GM21723 (cell line): ENCODE data around the gene PMM2.

Experiments
- ATAC-seq: cut with Tn5 transposase; IDR thresholded peaks from one replicate; pipeline ENCODE4 v1.9.1; 2021; ENCODE audit warnings: mild to moderate bottlenecking, moderate library complexity; ENCODE audit not compliant: unreplicated experiment

The PMM2 gene

DNA sequence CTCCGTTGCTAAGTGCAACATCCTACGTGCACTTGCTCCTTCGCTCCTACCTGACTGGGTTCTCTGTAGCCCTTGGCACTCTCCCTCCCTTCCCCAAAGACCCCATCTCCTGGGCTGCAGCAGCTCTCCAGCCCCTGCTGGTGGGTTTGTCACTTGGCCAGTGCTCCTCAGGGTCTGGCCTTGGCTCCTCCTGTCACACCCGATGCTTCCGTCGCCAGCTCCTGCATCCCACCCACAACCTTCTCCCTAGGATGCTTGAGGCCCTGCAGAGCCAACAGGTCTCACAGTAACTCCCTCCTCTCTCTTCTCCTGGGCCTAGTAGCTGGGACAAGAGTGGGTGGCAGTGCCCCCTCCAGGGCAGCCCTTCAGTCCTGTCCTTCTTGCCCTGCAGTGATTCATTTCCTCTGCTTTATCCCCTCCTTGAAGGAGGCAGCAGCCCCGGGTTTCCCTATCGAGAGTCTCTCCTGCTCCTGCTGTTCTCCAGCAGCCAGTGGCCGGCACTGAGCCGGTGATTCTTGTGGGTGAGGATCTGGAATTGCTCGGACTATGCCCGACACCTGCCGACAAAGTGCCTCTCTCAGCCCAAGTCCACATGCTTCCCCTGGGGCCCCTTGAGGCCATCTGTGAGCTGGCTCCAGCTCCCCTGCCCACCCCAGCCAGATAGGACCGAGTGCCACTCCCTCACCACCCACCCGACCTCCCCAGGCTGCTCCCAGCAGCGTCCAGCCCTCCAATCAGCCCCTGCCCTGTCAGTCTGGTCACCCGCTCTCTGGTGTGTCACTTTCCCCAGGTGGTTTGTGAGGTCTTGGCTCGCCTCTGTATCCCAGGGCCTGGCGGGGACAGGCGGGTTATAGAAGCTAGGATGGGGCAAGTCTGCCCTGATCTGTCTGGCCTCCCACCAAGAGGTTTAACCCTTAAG, 88.3 kb downstream of the PMM2 start:
- ATAC-seq, result no peak

GRCh38 chr16:8886593-8887430, 89.2 kb downstream of the PMM2 start:
- ATAC-seq, result no peak

- ATAC-seq, result no peak
Measured at GRCh38 chr16:8887431-8887765, 89.8 kb downstream of the PMM2 start.

DNA sequence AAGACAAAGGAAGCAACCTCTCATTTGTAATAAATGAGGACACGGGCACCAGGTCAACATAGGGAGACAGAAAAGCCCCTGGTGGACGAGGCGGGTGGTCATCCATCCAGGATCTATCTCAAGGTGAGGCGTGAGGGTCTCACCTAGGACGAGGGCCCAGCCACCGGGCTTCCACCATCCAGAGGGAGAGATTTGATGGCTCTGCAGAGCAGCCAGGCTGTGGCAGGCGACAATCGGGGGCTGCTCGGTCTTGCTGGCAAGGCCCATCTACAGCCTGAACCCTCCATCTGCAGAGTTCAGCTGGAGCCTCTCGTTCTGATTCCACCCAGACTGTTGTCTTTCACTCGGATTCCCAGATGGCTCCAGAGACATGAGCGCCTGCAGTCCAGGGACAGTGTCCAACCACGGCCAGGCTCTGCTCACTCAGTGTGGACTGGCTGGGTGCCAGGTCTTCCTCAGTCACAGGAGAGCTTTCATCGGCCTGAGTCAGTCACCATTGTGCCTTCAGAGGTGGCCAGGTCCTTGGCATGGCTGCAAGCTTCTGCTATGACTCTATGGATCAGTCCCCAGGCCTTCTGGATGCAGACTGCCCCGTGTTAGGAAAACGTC, 90.4 kb downstream of the PMM2 start:
- ATAC-seq, result no peak

DNA sequence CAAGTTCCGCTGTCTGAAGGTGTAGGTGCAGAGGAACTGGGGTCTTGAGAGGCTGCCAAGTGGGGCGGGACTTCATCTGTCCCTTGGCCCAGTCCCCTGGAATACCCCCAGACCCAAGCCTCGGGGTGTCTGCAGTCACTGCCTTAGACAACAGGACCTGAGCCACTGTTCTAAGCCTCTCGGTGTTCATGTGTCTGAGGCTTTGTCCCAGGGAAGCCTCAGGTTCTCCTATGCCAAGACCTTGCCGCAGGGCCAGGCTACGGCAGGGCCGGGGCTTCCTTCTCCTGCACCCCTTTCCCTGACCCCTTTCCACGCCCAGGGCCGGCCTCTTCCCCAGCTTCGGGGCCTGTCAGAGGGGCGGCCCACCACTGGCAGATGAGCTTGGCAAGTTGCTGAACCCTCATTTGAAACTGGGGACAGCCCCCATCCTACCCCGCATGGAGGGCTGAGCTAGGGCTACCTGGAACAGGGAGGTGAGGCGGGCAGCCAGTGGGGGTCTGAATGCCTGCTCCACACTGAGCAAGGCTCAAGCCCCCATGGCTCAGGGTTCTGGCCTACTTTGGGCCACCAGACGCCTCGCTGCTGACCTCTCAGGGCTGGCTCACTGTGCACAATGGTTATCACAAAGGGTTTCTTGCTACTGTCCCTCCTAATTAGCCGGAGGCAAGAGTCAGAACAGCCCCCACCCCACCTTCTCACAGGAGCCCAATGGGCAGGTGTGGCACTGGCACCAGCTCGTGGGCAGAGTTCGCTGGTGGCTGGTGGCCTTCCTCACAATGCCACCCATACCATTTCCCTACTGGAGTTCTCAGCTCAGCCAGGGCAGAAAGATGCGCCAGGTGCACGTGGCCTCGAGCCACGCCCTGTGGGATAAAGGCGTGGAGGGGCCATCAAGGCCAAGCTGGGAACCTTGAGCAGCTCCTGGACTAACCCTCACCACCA, 91.6 kb downstream of the PMM2 start:
- ATAC-seq, result no peak

GRCh38 chr16:8889893-8890548, 92.4 kb downstream of the PMM2 start:
- no peak for ATAC-seq

DNA sequence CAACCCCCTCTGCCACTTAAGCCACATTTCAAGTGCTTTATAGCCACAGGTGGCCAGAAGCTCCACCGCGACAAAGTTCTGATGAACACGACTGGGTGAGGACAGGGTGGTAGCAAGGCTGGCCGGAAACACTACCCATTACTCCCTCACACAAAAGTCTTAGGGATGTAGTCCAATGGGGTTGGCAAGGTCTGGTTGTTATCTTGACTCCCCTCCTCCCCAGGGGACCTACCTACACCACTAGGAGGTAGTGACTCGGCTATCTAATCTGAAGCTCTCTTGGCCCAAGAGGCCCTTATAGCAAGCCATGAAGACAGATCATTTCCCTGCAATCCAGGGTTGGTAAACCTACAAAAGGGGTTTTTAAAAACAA, 92.9 kb downstream of the PMM2 start:
- no peak for ATAC-seq

GRCh38 chr16:8892101-8892575, 94.5 kb downstream of the PMM2 start:
- ATAC-seq, result peak; percentile 28

DNA sequence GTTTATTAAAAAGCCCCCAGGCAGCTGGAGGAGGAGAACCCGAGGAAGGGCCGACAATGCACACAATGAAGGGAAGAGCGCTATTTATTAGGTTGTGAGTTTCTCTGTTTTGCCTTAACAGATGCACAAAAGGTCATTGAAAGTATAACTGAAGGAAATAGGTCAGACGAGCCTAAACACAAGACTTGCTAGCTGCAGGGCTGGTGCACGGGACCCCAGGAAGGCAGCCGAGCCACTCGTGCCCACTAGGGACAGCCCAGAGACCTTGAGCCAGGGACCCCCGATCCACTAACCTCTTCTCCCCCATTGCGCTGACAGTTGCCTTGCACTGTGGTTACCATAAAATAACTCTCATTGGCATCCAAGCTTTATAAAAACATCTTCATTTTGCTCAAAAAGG, 95.8 kb downstream of the PMM2 start:
- no peak for ATAC-seq

DNA sequence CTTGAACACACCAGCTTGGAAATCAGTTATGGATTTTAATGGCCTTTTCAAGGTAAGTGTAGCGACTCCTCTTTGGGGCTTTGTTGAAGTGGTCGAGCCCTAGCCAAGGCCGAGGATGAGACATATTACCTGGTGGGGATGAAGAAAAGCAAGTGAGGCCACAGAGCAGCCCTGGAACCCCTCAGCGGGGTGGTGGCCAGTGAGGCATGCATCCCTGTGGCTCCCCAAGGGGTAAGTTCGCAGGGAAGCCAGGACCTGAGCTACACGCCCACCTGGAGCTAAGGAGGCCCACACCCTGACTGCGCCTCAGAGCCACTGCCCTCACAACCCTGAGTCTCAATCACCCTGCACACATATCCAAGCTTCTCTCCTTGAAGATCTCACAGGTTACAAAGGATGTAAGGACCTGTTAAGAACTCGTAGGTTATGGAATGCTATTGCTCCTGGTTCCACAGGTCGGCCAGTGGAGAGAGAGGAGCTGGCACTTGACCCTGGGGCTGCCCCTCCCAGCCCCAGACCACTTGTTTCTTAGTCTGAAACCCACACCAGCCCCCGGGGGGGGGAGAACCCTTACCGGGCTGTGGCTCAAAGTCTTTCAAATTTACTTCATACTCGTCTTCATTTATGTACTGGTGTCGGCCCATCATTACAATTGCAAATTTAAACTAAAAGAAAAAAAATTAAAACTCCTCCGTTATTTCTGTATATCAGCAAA, 96.5 kb downstream of the PMM2 start:
- no peak for ATAC-seq

DNA sequence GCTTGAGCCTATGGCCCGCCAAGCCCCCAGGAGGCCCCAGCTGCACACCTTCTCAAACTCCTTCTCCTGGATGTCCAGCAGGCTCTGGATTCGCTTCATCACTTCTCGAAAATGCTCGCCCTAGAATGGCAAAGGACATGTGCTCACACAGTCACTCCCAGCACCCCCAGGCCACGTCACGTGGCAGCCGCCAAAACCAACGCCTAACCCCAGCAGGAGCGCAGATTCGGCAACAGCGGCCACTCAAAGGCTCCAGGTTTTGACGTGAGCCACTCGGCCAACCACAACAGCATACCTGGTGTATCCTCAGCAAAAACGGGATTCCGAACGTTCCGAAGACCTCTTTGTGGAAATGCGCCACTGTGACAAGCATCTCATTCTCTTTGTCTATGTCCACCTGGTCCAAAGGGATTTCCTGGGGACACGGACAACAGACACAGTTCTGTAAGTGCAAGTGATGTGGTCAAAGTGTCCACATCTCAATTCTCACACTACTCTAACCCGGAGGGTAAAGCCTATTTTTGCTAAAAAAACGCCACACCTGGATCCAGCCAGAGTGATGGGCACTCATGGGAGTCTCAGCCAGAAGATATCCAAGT, 97.2 kb downstream of the PMM2 start:
- ATAC-seq, result no peak

GRCh38 chr16:8898660-8899318, 101.2 kb downstream of the PMM2 start:
- ATAC-seq, result no peak
